Heart left ventricle (tissue), 13 donors: ENCODE measurements around the gene FOLR3.

Source experiments
- POLR2A ChIP-seq, 2 donors: fragments of 450-650 bp; IDR thresholded peaks; one replicate each; pipeline ENCODE4 v1.6.1; 2017; ENCODE audit warnings: antibody characterized with exemption in 2 of 2, mild to moderate bottlenecking in 2 of 2, moderate library complexity in 2 of 2
- TF ChIP-seq, protein P1 (sequence below), 12 donors: fragments of 200-600 bp; sonication (generic) in 4 of 12; IDR thresholded peaks; one replicate each; pipeline versions ENCODE4 v1.5.0 to v1.8.0; 2018 to 2022; ENCODE audit warnings: antibody characterized with exemption in 12 of 12, mild to moderate bottlenecking in 5 of 12
- donor health status: ischemic (EF 13 %, LVEDD 7.1; RV severe dilation, severe dysfunction).
- donor health status: DM: no; HTN: yes; CAD: no.
- donor health status: DM: no; HTN: no; CAD: no.
- donor health status: ischemic (EF 25% LVEDD 6.9; RV normal size, moderate dysfunction).
- donor health status: ischemic (EF 25% LVEDD 5.7; RV mildly dilated, moderate dysfunction).
- donor health status: ischemic (EF 35%, LVEDD 5.7; RV mildly dilated, moderate dysfunction).
- donor health status: nonischemic (EF 11% LVEDD 7.7; RV severe dilation, severe dysfunction).
- donor health status: DM: yes; HTN: yes; CAD: no.
- donor health status: PGD.
- donor health status: ischemic (EF 29% LVEDD 5.4; RV normal size, mild dysfunction).
- donor health status: nonischemic (EF 23%, LVEDD 6.1; RV moderate dilation, normal function).

DNA sequence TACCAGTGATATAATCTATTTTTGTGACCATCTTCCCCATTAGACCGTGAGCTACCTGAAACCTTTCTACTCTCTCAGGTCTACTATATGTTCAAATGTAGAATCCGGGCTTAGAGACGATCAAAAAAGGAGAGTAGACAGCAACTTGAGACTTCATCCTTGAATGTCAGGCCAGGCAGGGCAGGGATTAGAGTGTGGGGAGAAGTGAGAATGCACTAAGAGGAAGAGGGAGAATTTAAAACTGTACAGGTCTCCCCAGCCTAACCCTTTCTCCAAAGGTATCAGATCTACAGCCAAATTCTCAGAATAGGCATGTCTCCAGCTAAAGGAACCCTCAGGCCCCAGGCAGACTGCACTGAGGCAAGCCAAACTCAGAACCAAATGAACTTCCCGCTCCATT lies 33.4 kb upstream of the FOLR3 start:
- no peak for TF ChIP-seq POLR2A (IDR thresholded peaks at IDR 0.05)
- TF ChIP-seq, protein P1, sequence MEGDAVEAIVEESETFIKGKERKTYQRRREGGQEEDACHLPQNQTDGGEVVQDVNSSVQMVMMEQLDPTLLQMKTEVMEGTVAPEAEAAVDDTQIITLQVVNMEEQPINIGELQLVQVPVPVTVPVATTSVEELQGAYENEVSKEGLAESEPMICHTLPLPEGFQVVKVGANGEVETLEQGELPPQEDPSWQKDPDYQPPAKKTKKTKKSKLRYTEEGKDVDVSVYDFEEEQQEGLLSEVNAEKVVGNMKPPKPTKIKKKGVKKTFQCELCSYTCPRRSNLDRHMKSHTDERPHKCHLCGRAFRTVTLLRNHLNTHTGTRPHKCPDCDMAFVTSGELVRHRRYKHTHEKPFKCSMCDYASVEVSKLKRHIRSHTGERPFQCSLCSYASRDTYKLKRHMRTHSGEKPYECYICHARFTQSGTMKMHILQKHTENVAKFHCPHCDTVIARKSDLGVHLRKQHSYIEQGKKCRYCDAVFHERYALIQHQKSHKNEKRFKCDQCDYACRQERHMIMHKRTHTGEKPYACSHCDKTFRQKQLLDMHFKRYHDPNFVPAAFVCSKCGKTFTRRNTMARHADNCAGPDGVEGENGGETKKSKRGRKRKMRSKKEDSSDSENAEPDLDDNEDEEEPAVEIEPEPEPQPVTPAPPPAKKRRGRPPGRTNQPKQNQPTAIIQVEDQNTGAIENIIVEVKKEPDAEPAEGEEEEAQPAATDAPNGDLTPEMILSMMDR (IDR thresholded peaks at IDR 0.05): no peak
